ENCODE measurements around the gene ZSCAN10.
A peak's percentile ranks its signal among the peaks of the same experiment; 100 is the strongest.

- peak; percentile 61 for TF ChIP-seq CTCF (conservative IDR thresholded peaks at IDR 0.05; ENCODE audit: low read depth, low read length)
- TF ChIP-seq EZH2phosphoT487 (IDR thresholded peaks at IDR 0.05; ENCODE audit: borderline replicate concordance, low read length): no peak
- no peak for TF ChIP-seq EZH2 (IDR thresholded peaks at IDR 0.05; ENCODE audit: low read length, unreplicated experiment)
Measured at GRCh38 chr16:3131755-3132377, 32.8 kb upstream of the ZSCAN10 start.

Measured in PC-3 (cell line).